Measurements from ENCODE around the gene TBC1D7. TPM values are rescaled to one million over a fixed set of nuclear protein-coding genes. Genes with fewer than 3 reads are reported as not detected.

TBC1D7 gene
- total RNA-seq, 4 donors from 2014 or later: 4.4 to 23.6 (median 12.5) TPM; not detected in 1

DNA sequence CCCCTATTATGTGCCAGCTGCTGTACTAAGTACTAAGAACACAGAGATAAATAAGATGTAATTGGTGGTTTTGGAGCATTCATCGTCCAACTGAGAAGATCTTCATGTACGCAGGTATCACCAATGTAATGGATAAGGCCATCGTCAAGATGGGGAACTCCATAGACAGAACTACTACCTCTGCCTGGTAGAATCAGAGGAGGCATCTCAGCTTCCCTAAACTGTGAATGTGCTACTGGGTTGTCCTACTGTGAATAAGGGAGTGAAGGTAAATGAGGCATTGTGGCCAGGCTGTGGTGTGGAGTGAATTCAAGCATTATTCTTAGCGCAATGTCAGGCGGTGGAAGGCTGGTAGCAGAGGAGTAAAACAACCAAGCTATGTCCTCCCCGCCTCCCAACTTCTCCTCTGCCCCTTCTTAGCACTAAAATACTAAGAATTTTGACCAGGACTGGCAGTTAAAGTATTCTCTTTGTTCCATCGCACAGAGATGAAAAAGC, 68.2 kb downstream of the TBC1D7 start:
- Histone ChIP-seq H3K27me3 (no peaks in the 10 kb centered on the region), H3K36me3 (no peaks in the 10 kb centered on the region), H3K4me3 (no peak overlapping the region), H3K4me1 (no peaks in the 10 kb centered on the region), H3K9me3 (no peaks in the 10 kb centered on the region), H3K27ac (no peak overlapping the region)
- DNase-seq: no peak
- intact Hi-C loops (cut with DNase I; ENCODE audit: low total_unique reads): no loop called here
- TF ChIP-seq POLR2A (IDR thresholded peaks at IDR 0.05): no peak
- TF ChIP-seq, protein P1, sequence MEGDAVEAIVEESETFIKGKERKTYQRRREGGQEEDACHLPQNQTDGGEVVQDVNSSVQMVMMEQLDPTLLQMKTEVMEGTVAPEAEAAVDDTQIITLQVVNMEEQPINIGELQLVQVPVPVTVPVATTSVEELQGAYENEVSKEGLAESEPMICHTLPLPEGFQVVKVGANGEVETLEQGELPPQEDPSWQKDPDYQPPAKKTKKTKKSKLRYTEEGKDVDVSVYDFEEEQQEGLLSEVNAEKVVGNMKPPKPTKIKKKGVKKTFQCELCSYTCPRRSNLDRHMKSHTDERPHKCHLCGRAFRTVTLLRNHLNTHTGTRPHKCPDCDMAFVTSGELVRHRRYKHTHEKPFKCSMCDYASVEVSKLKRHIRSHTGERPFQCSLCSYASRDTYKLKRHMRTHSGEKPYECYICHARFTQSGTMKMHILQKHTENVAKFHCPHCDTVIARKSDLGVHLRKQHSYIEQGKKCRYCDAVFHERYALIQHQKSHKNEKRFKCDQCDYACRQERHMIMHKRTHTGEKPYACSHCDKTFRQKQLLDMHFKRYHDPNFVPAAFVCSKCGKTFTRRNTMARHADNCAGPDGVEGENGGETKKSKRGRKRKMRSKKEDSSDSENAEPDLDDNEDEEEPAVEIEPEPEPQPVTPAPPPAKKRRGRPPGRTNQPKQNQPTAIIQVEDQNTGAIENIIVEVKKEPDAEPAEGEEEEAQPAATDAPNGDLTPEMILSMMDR (IDR thresholded peaks at IDR 0.05): no peak

DNA sequence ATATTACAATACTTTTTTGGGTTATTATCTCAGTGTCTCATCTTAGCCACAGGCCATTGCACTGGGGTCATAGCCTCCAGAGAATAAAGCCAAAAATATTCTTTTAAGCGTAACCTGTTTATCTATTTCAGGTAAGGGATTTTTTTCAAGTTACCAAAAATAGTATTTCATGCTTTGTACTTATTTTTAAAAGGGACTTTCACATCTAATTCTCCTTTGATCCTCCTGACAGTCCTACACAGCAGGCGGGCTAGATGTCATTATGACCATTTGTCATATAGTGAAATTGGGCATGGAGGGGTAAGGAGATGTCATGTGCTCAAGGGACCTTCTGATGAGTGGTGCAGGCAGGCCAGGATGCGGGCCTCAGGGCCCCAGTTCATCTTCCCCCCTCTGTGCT, 68.9 kb downstream of the TBC1D7 start:
- TF ChIP-seq, protein P1 (IDR thresholded peaks at IDR 0.05): no peak
- TF ChIP-seq POLR2A (IDR thresholded peaks at IDR 0.05): no peak
- no peak overlapping the region for H3K4me3 ChIP-seq
- intact Hi-C loops (cut with DNase I; ENCODE audit: low total_unique reads): no loop called here
- no peaks in the 10 kb centered on the region for H3K4me1 ChIP-seq
- no peaks in the 10 kb centered on the region for H3K36me3 ChIP-seq
- H3K27me3 ChIP-seq: no peaks in the 10 kb centered on the region
- H3K9me3 ChIP-seq: no peaks in the 10 kb centered on the region
- no peak overlapping the region for H3K27ac ChIP-seq
- no peak for DNase-seq

DNA sequence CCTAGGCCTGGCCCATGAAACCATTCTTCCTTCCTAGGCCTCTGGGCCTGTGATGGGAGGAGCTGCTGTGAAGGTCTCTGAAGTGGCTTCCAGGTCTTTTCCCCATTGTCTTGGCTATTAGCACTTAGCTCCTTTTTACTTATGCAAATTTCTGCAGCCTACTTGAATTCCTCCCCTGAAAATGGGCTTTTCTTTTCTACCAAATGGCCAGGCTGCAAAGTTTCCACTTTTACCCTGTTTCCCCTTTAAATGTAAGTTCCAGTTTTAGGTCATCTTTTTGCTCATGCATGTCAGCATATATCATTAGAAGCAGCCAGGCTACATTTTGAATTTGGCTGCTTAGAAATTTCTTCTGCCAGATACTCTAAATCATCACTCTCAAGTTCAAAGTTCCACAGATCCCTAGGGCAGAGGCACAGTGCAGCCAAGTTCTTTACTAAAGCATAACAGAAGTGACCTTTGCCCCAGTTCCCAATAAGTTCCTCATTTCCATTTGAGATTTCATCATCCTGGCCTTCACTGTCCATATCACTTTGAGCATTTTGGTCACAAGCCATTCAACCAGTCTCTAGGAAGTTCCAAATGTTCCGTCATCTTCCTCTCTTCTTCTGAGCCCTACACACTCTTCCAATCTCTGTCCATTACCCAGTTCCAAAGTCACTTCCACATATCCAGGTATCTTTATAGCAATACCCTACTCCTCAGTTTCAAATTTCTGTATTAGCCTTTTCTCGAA, 71.9 kb downstream of the TBC1D7 start:
- Histone ChIP-seq H3K27ac (no peak overlapping the region), H3K4me1 (no peaks in the 10 kb centered on the region), H3K4me3 (no peak overlapping the region), H3K9me3 (no peaks in the 10 kb centered on the region), H3K36me3 (no peaks in the 10 kb centered on the region), H3K27me3 (no peaks in the 10 kb centered on the region)
- intact Hi-C loops (cut with DNase I; ENCODE audit: low total_unique reads): no loop called here
- TF ChIP-seq, protein P1 (IDR thresholded peaks at IDR 0.05): no peak
- TF ChIP-seq POLR2A (IDR thresholded peaks at IDR 0.05): no peak
- DNase-seq: no peak

Other genes starting within 250 kb of the TBC1D7 start
- 10 to 100 TPM in 2 of 4 donors, 1 to 10 TPM in 2; 4.7 to 26.6 (median 10.1) TPM for gene GFOD1, start 159.1 kb upstream of the TBC1D7 start, total RNA-seq
- gene SIRT5, start 246.1 kb upstream of the TBC1D7 start, total RNA-seq: 10 to 100 TPM; 16.2 to 27.9 (median 18.0) TPM

All from uterus (tissue), 4 donors.